H7 (cell line): Measurements from ENCODE around the gene RTN4R. TPM values are rescaled to one million over a fixed set of nuclear protein-coding genes. Genes with fewer than 3 reads are reported as not detected.
"Not testable (repeated sequence)": the region's sequence is repeated elsewhere in the genome, so short reads cannot be mapped to it uniquely, and the experiment has no call there.

Experiments
- DNase-seq: peaks from one replicate; pipeline ENCODE4 v3.0.0; 2012
- H3K27me3 ChIP-seq: 2 replicates; pipeline ENCODE4 v1.6.0; 2011; ENCODE audit warnings: mild to moderate bottlenecking, low read length; ENCODE audit not compliant: control insufficient read depth, insufficient read depth
- H3K36me3 ChIP-seq: replicated peaks from 2 replicates; pipeline ENCODE4 v1.5.1; 2011; ENCODE audit warnings: low read length; ENCODE audit not compliant: control insufficient read depth, insufficient read depth
- H3K4me3 ChIP-seq: 2 replicates; pipeline ENCODE4 v1.5.1; 2011; ENCODE audit warnings: low read depth, mild to moderate bottlenecking, control low read depth, low read length, moderate library complexity; ENCODE audit not compliant: insufficient read depth
- total RNA-seq: library from RNA; depleted of rRNA; stranded (reverse); fragments of >200 nt; shearing (Covaris generic); gene quantifications from 2 replicates; pipeline ENCODE4 v1.2.3, GENCODE V29; 2014

Gene RTN4R
- total RNA-seq, 1 experiment from 2014 or later: 30.4 TPM

GRCh38 chr22:20297414-20298109, 29.4 kb upstream of the RTN4R start:
- no peak for DNase-seq
- Histone ChIP-seq H3K27me3 (peaks cover 36% of the 10 kb centered on the region), H3K4me3 (no peak overlapping the region), H3K36me3 (no peaks in the 10 kb centered on the region)

- H3K36me3 ChIP-seq: no peaks in the 10 kb centered on the region
- no peak overlapping the region for H3K4me3 ChIP-seq
- no peak for DNase-seq
- peaks cover 33% of the 10 kb centered on the region for H3K27me3 ChIP-seq
Observed at GRCh38 chr22:20296598-20296997, 28.5 kb upstream of the RTN4R start.

- Histone ChIP-seq H3K36me3 (no peaks in the 10 kb centered on the region), H3K27me3 (peaks cover 25% of the 10 kb centered on the region), H3K4me3 (no peak overlapping the region)
- DNase-seq: no peak
Observed at GRCh38 chr22:20295262-20296064, 27.3 kb upstream of the RTN4R start.

GRCh38 chr22:20292673-20293232, 24.6 kb upstream of the RTN4R start:
- DNase-seq: no peak
- Histone ChIP-seq H3K27me3 (peaks cover 5% of the 10 kb centered on the region), H3K4me3 (no peak overlapping the region), H3K36me3 (no peaks in the 10 kb centered on the region)

GRCh38 chr22:20292108-20292507, 24.0 kb upstream of the RTN4R start:
- no peak for DNase-seq
- Histone ChIP-seq H3K27me3 (no peaks in the 10 kb centered on the region; the same call in 1 of the 2 replicates), H3K36me3 (no peaks in the 10 kb centered on the region), H3K4me3 (no peak overlapping the region)

- H3K4me3 ChIP-seq: no peak overlapping the region
- peak; percentile 56 for DNase-seq
- no peaks in the 10 kb centered on the region for H3K36me3 ChIP-seq
- no peaks in the 10 kb centered on the region for H3K27me3 ChIP-seq
Observed at GRCh38 chr22:20291604-20292063, 23.5 kb upstream of the RTN4R start.

- H3K27me3 ChIP-seq: no peaks in the 10 kb centered on the region
- DNase-seq: no peak
- H3K36me3 ChIP-seq: no peaks in the 10 kb centered on the region
- no peak overlapping the region for H3K4me3 ChIP-seq
Observed at GRCh38 chr22:20291249-20291586, 23.1 kb upstream of the RTN4R start.

GRCh38 chr22:20290578-20291248, 22.6 kb upstream of the RTN4R start:
- Histone ChIP-seq H3K27me3 (no peaks in the 10 kb centered on the region), H3K4me3 (no peak overlapping the region), H3K36me3 (no peaks in the 10 kb centered on the region)
- no peak for DNase-seq

- H3K4me3 ChIP-seq: no peak overlapping the region
- H3K36me3 ChIP-seq: no peaks in the 10 kb centered on the region
- no peaks in the 10 kb centered on the region for H3K27me3 ChIP-seq
- DNase-seq: no peak
Observed at GRCh38 chr22:20290045-20290392, 21.9 kb upstream of the RTN4R start.

- H3K36me3 ChIP-seq, H3K27me3 ChIP-seq, H3K4me3 ChIP-seq, DNase-seq: not testable (repeated sequence)
Observed at GRCh38 chr22:20289182-20290044, 21.3 kb upstream of the RTN4R start.

GRCh38 chr22:20286784-20287423, 18.8 kb upstream of the RTN4R start:
- not testable (repeated sequence) for H3K36me3 ChIP-seq, H3K4me3 ChIP-seq, H3K27me3 ChIP-seq, DNase-seq

- H3K36me3 ChIP-seq, H3K4me3 ChIP-seq, DNase-seq, H3K27me3 ChIP-seq: not testable (repeated sequence)
Observed at GRCh38 chr22:20286312-20286660, 18.2 kb upstream of the RTN4R start.

GRCh38 chr22:20285473-20286311, 17.6 kb upstream of the RTN4R start:
- peak; percentile 91 for DNase-seq
- H3K4me3 ChIP-seq, H3K36me3 ChIP-seq, H3K27me3 ChIP-seq: not testable (repeated sequence)
